Astrocyte of the spinal cord (primary cell): Measurements from ENCODE around the gene EDN2.
A peak's percentile ranks its signal among the peaks of the same experiment; 100 is the strongest.

ENCODE experiments used
- DNase-seq: peaks from one replicate; pipeline ENCODE4 v3.0.0; 2011; ENCODE audit warnings: low read depth, low spot score
- H3K4me3 ChIP-seq: 2 replicates; pipeline ENCODE4 v1.5.1; 2011; ENCODE audit warnings: low read depth, mild to moderate bottlenecking, low read length, moderate library complexity
- in situ Hi-C: cut with HindIII; loops from 2 replicates; pipeline ENCODE4 v1.10.0; 2017; ENCODE audit warnings: low sequenced_read_pairs
- TF ChIP-seq, protein P1 (sequence below): IDR thresholded peaks from 2 replicates; pipeline ENCODE4 v1.5.1; 2012; ENCODE audit warnings: low read depth, mild to moderate bottlenecking, low read length, inconsistent platforms

Gene EDN2

DNA sequence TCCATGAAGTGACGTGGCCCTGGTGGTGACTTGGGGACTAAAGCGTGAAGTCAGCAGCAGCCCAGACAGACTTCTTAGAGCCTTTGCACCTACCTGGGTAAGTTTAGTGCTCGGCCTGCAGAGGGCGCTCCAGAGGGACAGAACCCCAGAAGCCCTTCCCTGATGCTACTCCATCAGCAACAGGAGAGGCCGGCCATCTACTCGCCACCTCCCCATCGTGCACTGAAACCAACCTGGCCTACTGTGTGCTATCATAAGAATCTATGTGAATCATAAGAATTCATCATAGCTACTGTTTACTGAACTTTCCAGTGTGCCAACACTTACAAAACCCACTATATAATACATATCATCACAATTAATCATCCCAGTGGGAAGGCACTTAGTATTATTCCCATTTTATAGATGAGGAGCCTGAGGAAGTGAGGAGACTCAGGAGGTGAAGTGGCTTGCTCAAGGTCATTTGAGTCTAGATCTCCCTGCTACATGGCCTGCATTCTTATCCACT lies 7.9 kb upstream of the EDN2 start:
- in situ Hi-C loops, result no loop called here
- DNase-seq, result no peak
- TF ChIP-seq, protein P1, sequence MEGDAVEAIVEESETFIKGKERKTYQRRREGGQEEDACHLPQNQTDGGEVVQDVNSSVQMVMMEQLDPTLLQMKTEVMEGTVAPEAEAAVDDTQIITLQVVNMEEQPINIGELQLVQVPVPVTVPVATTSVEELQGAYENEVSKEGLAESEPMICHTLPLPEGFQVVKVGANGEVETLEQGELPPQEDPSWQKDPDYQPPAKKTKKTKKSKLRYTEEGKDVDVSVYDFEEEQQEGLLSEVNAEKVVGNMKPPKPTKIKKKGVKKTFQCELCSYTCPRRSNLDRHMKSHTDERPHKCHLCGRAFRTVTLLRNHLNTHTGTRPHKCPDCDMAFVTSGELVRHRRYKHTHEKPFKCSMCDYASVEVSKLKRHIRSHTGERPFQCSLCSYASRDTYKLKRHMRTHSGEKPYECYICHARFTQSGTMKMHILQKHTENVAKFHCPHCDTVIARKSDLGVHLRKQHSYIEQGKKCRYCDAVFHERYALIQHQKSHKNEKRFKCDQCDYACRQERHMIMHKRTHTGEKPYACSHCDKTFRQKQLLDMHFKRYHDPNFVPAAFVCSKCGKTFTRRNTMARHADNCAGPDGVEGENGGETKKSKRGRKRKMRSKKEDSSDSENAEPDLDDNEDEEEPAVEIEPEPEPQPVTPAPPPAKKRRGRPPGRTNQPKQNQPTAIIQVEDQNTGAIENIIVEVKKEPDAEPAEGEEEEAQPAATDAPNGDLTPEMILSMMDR, result peak; percentile 62
- no peak overlapping the region for H3K4me3 ChIP-seq

DNA sequence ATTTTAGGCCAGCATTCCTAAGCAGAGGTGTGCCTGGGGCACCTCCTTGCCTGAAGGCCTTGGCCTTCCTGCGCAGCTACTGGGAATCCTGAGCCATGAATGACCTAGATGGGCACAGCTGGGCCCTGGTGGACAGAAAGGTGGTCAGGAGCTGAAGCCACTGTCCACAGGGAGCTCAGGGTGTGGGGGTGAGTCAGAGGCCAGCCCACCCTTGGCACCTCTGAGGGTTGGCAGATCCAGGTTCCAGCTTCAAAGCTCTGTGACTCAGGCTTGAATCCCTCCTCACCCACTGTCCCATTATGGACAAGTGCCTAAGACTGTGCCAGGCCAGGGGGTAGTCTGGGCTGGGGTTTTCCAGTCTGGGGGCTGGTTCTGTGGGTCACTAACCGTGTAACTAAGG lies 6.4 kb upstream of the EDN2 start:
- in situ Hi-C loops, result no loop called here
- DNase-seq, result no peak
- H3K4me3 ChIP-seq, result no peak overlapping the region
- TF ChIP-seq, protein P1, result no peak

DNA sequence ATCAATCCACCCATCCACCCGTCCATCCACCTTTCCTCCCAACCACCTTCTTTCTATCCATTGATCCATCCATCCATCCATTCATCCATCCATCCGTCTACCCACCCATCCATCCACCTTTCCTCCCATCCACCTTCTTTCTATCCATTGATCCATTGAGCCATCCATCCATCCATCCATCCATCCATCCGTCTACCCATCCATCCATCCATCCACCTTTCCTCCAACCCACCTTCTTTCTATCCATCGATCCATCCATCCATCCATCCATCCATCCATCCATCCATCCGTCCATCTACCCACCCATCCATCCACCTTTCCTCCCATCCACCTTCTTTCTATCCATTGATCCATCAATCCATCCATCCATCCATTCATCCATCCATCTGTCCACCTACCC lies 5.1 kb upstream of the EDN2 start:
- in situ Hi-C loops, result no loop called here
- TF ChIP-seq, protein P1, result no peak
- no peak for DNase-seq
- no peak overlapping the region for H3K4me3 ChIP-seq

DNA sequence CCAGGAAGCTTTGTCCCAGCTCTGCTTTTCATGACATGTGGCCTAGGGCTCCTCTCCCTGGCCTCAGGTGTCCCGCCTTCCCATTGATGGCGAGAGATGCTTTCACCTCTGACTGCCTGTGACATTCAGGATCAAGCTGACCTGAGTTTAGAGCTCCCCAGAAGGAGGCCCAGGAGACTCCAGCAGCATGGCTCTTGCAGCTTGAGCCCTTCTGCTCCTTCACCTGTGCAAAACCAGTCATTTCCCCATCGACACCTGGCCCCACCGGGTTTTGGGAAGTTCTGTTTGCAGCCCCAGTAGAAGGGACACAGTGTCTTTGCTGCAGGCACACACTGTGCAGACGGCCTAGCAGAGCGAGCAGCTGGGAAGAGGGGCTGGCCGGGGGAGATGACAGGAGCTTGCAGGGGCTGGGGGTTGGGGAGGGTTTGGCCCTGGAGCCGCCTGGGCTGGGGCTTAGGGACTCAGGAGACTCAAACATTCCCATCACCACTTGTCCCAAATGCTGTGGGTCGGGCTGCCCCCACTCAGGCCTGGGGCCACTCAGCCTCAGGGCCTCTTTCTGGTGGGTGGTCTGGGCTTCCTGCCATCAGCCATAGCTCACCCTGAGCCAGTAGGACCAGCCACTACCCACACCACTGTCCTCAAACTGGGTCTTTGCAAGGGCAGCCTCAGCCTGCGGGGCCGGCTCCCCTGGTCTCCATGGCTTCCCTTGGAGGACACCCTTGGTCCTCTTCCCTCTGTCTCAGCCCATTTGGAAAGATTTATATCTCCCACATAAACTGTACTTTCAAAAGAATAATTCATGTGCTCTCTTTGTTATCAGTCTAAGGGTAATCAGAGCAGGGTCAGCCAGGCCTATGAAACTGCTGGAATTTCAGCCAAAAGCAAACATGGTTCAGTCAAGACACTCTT lies 3.8 kb upstream of the EDN2 start:
- DNase-seq, result no peak
- H3K4me3 ChIP-seq, result no peak overlapping the region
- TF ChIP-seq, protein P1, result no peak
- in situ Hi-C loops, result no loop called here

DNA sequence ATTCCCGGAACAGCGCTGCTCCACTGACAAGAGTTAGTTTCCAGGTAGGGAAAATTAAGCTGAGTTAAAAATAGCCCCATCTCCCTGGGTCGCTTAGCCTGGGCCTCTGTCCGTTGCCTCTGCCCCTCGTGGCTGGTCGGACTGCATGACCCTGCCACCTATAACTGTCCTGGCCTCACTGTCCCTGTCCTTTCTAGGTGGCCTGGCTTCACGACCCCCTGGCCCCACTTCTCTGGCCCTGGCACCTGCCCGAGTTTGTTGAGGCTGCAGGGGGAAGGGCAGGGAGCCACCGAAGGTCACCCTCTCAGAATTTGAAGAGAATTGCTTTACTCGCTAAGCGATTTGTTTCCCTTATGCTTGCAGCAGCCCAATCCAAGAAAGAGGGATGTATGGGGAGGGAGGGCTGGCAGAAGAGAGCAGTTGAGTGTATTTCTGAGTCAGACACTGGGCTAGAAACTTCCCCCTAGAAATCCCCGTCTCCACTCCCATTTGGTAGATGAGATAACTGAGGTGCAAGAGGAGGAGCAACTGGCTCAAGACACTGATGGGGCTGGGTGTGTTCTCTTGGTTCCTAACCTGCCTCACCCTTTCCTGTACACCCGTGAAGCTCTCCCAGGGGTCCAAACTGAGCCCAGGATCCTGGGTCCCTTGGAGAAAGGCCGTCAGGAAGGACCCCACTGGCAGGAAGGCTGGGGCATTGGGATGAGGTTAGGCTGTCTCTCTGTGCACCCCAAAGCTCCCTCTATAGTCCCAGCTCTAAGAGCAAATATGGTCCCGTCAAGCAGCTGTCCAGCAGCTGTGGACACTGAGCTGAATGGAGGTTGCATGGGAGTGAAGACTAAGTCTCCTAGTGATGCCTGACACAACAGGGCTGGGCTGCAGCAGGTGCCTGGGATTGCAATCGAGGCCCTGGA lies 2.9 kb upstream of the EDN2 start:
- DNase-seq, result no peak
- in situ Hi-C loops, result no loop called here
- no peak overlapping the region for H3K4me3 ChIP-seq
- TF ChIP-seq, protein P1, result no peak

DNA sequence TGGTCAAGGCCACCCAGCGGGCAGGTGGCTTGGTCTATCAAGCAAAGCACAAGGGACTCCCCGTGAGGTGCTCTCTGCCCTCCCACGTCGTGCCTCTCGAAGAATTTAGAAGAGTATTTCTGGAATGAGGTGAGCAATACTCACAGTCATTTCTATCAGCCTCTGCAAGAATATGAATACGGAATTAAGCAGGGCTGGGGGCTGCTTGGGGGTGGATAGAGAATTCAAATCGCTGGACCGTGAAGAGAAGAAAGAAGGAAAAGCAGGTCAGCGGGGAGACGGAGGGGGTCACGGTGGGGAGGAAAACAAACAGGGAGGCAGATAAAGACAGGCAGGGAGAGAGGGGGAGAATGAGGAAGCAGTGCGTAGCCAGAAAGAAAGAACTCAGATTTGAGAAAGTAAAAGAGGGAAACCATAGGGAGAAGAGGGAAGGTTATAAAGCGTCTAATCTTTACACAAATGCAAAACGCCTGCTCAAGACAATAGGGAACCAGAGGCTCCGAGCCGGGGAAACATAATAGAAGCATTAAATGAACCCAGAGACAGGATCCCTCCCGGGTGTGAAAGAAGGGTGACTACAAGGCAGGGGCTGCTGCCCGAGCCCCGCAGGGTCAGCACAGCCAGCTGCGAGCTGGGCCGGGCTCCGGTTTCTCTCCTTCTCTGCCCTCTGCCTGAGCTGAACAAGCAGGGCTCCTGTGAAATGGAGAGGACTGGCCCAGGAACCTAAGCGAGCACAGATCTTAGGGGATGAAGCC lies 2.1 kb upstream of the EDN2 start:
- in situ Hi-C loops, result no loop called here
- TF ChIP-seq, protein P1, result no peak
- DNase-seq, result peak; percentile 56
- no peak overlapping the region for H3K4me3 ChIP-seq
